Effector CD8-positive, alpha-beta T cell (primary cell): Measurements from ENCODE around the gene CNN1.

ENCODE experiments used
- DNase-seq: peaks from one replicate; lab custom pipeline; 2025; lab: John Stamatoyannopoulos, UW
- total RNA-seq, 4 experiments: gene quantifications; one replicate each; lab custom pipeline; 2026; lab: John Stamatoyannopoulos, UW

Gene CNN1
- total RNA-seq = 0 to 0.18 (median 0) reads per million in 4 experiments

- DNase-seq = no peak
These were observed at the start of gene CNN1 for GRCh38 chr19:11538232-11539036. CNN1 (plus strand) TSS chr19:11538851; CDS start chr19:11538928, 77 bp downstream.

- DNase-seq = no peak
These were observed 49.3 kb upstream of the CNN1 start for GRCh38 chr19:11489378-11489777.

- no peak for DNase-seq
These were observed 43.9 kb upstream of the CNN1 start for GRCh38 chr19:11494634-11495285.

- DNase-seq = no peak
These were observed 43.2 kb upstream of the CNN1 start for GRCh38 chr19:11495481-11495880.

- no peak for DNase-seq
These were observed 42.8 kb upstream of the CNN1 start for GRCh38 chr19:11495885-11496284.

GRCh38 chr19:11496391-11497163, 42.1 kb upstream of the CNN1 start:
- peak; percentile 51 for DNase-seq

- no peak for DNase-seq
These were observed 39.4 kb upstream of the CNN1 start for GRCh38 chr19:11499220-11499726.

- no peak for DNase-seq
These were observed 38.7 kb upstream of the CNN1 start for GRCh38 chr19:11499890-11500420.

- DNase-seq = no peak
These were observed 34.1 kb upstream of the CNN1 start for GRCh38 chr19:11504502-11505031.

- peak; percentile 95 for DNase-seq
These were observed 33.6 kb upstream of the CNN1 start for GRCh38 chr19:11505032-11505503.

- peak; percentile 92 for DNase-seq
These were observed 33.0 kb upstream of the CNN1 start, which contains the start of gene ZNF653 for GRCh38 chr19:11505504-11506100. ZNF653 (minus strand) TSS chr19:11505839; CDS start chr19:11505786, 53 bp downstream.

GRCh38 chr19:11506101-11506555, 32.5 kb upstream of the CNN1 start:
- DNase-seq = no peak

- DNase-seq = no peak
These were observed 31.7 kb upstream of the CNN1 start for GRCh38 chr19:11506967-11507366.

- no peak for DNase-seq
These were observed 31.1 kb upstream of the CNN1 start for GRCh38 chr19:11507370-11508078.

GRCh38 chr19:11510444-11510843, 28.2 kb upstream of the CNN1 start:
- DNase-seq = no peak

GRCh38 chr19:11513946-11514345, 24.7 kb upstream of the CNN1 start:
- DNase-seq = no peak

- DNase-seq = no peak
These were observed 19.5 kb upstream of the CNN1 start for GRCh38 chr19:11519138-11519537.

- peak; percentile 86 for DNase-seq
These were observed 9.9 kb upstream of the CNN1 start, which contains the start of gene ECSIT for GRCh38 chr19:11528551-11529341. ECSIT (minus strand) TSS chr19:11529134; CDS start chr19:11519170, 9,964 bp downstream.

GRCh38 chr19:11530432-11530831, 8.2 kb upstream of the CNN1 start:
- no peak for DNase-seq
